NCI-H1436 (cell line): ENCODE results near the gene BRD2.

Experiments
- DNase-seq: peaks from one replicate; lab custom pipeline; 2025; lab: John Stamatoyannopoulos, UW

Gene BRD2

GRCh38 chr6:32972353-32973143 is 4.2 kb downstream of the BRD2 start:
- peak; percentile 46 for DNase-seq

DNA sequence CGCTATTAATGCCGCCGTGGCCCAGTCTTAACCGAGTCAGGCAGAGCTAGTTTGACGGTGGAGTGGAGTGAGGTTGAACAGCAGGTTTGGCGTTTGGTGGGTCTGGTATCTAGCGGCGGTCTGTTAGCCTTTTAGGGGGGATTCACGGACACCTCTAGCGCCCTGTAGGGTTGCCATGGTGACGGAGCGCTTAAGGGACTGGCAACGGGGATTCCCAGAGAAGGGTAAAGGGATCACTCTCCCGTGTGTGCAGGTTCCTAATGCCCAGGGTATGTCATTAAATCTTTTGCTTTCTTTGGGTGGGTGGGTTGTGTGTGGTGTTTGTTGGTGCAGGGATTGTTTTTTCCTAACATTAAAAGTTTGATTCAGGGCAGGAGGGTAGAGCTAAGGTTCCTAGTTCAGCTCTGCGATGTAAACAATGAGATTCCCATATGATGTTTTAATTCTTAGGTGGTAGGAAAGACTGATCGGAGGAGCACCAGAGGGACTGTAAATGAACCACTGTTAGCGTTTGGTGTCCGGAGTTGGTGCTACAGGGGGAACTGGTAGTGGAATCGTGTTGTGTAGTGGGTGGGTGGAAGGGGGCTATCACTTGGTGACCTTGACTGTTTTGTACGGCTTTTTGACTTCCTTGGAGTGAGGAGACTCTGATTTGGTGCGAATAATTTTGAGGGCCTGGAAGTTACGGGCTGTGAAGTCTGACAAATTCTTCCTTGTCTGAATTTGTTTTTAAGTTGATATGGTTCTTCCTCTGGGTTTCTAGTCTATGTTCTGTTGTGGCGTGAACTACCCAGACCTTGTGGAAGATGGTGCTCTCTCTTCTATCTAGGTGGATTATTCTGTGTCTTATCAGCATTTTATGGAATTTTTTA is 5.0 kb downstream of the BRD2 start:
- DNase-seq = peak; percentile 29

GRCh38 chr6:32974016-32974333 is 5.6 kb downstream of the BRD2 start:
- DNase-seq = no peak

- no peak for DNase-seq
Measured at GRCh38 chr6:32974541-32975308, 6.3 kb downstream of the BRD2 start.

DNA sequence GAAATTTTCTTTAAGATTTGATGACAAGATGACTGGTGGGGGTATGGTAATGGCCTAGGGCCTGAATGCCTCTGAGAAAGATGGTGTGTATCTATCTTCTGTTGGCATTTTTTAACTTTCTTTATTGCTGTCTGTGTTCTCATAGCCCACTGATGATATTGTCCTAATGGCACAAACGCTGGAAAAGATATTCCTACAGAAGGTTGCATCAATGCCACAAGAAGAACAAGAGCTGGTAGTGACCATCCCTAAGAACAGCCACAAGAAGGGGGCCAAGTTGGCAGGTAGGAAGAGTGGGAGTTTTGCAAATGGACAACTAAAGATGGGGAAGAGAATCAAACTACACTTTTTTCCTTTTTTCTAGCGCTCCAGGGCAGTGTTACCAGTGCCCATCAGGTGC is 7.5 kb downstream of the BRD2 start:
- DNase-seq = no peak

DNA sequence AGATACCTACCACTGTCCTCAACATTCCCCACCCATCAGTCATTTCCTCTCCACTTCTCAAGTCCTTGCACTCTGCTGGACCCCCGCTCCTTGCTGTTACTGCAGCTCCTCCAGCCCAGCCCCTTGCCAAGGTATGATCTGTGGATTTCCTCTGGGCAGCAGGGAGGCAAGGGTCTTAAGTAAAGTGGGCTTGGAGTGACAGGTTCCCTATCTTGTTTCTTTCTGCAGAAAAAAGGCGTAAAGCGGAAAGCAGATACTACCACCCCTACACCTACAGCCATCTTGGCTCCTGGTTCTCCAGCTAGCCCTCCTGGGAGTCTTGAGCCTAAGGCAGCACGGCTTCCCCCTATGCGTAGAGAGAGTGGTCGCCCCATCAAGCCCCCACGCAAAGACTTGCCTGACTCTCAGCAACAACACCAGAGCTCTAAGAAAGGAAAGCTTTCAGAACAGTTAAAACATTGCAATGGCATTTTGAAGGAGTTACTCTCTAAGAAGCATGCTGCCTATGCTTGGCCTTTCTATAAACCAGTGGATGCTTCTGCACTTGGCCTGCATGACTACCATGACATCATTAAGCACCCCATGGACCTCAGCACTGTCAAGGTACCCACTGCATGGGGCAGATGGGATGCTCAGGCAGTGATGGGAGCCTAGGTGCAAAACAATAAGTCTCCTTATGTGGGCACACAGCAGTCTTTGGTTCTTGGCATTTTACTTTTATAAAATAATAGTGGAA is 8.1 kb downstream of the BRD2 start:
- DNase-seq = no peak

DNA sequence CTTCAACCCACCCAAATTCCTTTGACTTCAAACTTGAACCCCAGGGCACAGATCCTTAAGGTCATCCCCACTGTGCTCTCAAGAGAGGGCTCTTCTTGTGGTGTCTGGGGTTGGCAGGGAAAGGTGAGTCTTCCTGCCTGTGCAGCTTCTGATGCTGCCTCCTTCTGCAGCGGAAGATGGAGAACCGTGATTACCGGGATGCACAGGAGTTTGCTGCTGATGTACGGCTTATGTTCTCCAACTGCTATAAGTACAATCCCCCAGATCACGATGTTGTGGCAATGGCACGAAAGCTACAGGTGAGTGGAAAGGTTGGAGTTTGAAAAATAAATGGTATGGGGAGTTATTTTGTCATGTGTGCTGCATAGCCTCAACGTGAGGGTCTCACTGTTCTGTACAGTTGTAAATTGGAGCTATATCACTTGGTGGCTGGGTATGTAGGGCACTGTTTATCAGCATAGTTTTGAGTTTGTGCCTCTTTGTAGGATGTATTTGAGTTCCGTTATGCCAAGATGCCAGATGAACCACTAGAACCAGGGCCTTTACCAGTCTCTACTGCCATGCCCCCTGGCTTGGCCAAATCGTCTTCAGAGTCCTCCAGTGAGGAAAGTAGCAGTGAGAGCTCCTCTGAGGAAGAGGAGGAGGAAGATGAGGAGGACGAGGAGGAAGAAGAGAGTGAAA is 9.0 kb downstream of the BRD2 start:
- no peak for DNase-seq

GRCh38 chr6:32977953-32978324 is 9.5 kb downstream of the BRD2 start:
- no peak for DNase-seq

GRCh38 chr6:32979720-32980487 is 11.5 kb downstream of the BRD2 start:
- no peak for DNase-seq

DNA sequence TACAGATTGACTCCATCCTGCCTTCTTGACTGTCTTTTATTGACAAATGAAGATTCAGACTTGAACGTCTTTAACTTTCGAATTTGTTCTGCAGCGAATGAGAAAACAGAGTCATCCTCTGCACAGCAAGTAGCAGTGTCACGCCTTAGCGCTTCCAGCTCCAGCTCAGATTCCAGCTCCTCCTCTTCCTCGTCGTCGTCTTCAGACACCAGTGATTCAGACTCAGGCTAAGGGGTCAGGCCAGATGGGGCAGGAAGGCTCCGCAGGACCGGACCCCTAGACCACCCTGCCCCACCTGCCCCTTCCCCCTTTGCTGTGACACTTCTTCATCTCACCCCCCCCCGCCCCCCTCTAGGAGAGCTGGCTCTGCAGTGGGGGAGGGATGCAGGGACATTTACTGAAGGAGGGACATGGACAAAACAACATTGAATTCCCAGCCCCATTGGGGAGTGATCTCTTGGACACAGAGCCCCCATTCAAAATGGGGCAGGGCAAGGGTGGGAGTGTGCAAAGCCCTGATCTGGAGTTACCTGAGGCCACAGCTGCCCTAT is 12.2 kb downstream of the BRD2 start:
- no peak for DNase-seq

DNA sequence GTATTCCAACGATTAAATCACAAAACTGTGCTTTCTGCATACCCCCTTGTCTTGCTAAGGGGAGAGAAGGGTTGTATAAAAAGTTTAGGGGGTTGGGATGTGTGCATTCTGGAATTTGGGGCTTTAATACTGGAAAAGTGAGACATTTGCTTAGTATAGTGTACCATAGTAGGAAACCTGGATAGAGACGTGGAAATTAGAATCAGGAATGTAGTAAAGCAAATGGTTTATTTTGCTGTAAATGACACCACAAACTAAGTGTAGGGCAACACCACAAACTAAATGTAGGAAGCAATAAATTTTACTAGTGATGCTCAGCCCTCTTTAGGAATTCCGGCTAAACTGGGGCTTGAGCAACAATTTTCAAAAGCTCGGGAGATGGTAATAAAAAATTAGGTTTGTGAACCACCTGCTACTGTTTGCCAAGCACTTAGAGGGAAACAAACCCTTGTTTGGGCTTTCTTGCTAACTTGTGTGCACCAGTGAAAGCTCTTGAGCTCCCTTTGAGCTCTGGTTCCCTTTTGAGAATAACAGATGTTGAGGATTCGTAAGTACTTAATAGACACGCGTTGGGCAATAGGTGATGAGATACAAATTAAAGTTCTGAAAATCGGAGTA is 13.8 kb downstream of the BRD2 start:
- peak; percentile 59 for DNase-seq

- no peak for DNase-seq
Measured at GRCh38 chr6:32982702-32983492, 14.5 kb downstream of the BRD2 start.

- DNase-seq = no peak
Measured at GRCh38 chr6:32983493-32983848, 15.1 kb downstream of the BRD2 start.

DNA sequence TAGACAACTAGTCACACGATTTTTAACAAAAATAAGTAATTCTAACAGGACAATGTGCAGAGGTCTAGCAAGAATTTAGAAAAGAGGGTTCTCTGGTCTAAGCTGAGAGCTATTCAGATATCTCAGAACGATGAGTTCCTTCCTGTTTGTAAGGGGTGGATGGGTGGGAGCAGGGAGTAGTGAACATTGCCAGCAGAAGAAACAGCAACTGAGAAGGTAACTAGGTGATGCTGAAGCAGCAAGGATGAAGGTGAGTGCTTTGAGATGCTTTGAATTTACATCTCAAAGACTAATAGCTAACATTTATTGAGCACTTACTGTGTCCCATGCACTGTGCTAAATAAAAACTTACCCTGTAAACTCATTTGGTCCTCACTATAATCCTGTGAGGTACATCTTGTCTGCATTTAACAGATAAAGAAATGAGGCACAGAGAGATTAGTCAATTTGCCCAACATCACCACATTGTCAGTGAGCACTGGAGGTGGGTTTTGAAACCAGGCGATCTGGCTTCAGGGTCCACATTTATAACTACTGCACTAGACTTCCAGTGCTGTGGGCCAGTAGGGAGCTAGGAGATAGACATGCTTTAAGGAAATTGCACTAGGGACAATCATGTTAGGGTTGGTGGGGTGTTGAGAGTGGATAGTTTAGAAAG is 15.7 kb downstream of the BRD2 start:
- no peak for DNase-seq

- DNase-seq = peak; percentile 90
Measured at GRCh38 chr6:32984622-32985389, 16.4 kb downstream of the BRD2 start.

DNA sequence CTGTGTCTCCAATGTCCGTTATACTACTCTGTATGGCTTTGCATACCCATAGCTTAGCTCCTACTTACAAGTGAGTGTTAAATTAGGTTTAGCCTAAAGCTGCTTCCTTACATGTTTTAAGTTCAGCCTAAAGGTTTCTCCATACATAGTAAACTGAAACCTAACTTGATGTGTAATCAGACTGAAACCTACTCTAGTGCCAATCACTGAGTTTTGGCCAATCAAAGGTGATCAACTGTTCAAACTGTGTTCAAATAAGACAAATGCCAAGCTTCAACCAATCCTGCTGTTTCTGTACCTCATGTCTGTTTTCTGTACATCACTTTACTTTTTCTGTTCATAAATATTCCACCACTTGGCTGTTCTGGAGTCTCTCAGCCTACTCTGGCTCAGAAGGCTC is 21.0 kb downstream of the BRD2 start:
- no peak for DNase-seq

DNA sequence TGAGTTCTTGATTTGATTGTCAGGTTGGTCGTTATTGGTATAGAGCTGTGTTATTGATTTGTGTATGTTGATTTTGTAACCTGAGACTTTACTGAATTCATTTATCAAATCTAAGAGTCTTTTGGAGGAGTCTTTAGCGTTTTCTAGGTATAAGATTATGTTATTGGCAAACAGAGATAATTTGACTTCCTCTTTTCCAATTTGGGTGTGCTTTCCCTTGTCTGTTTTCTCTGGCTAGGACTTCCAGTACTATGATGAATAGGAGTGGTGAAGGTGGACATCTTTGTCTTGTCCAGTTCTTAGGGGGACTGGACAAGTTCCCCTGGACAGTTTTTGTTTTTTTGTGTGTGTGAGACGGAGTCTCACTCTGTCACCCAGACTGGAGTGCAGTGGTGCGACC is 23.6 kb downstream of the BRD2 start:
- DNase-seq = no peak
